Measurements from ENCODE around the gene ERH.

Gene ERH

DNA sequence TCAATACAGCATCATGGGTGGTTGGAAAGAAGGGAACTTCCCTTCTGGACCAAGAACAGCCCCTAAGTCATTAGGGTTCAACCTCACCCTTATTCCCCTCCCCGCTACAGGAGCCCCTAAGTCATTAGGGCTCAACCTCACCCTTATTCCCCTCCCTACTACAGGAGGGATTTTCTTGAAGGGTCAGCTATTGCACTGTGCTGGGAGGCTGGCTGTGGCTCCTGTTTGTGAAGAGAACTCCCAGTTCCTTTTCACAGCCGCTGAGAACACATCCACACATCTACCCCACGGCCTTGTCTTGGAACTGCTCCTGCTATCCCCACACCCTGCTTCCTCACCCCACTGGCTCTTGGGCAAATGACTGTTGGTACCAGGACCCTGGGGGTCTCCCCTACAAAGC is 44.9 kb downstream of the ERH start:
- Histone ChIP-seq H3K4me3 (ENCODE audit: low read length) (no peak overlapping the region), H3K36me3 (replicated peaks; ENCODE audit: insufficient read depth, low read length) (no peaks in the 10 kb centered on the region), H3K9me2 (replicated peaks; ENCODE audit: insufficient read depth, low read length) (no peaks in the 10 kb centered on the region), H4K20me1 (ENCODE audit: insufficient read depth, low read length) (no peaks in the 10 kb centered on the region), H3K4me2 (ENCODE audit: low read depth, low read length) (no peak overlapping the region), H3K9me3 (replicated peaks; ENCODE audit: insufficient read depth, low read length) (no peaks in the 10 kb centered on the region), H3K79me2 (ENCODE audit: low read length) (no peaks in the 10 kb centered on the region), H3K9ac (ENCODE audit: low read length) (no peak overlapping the region), H3K27me3 (replicated peaks; ENCODE audit: insufficient read depth, low read length) (no peaks in the 10 kb centered on the region), H3K4me1 (ENCODE audit: low read length) (peaks cover 18% of the 10 kb centered on the region), H3K27ac (ENCODE audit: low read length) (no peak overlapping the region), H3F3A (ENCODE audit: insufficient read depth, low read length) (peaks cover 9% of the 10 kb centered on the region; the same call in 1 of the 2 replicates), H2AFZ (ENCODE audit: low read length) (no peak overlapping the region)
- no peak for TF ChIP-seq EZH2 (optimal IDR thresholded peaks at IDR 0.05; ENCODE audit: low read depth, low read length)
- DNase-seq = no peak

DNA sequence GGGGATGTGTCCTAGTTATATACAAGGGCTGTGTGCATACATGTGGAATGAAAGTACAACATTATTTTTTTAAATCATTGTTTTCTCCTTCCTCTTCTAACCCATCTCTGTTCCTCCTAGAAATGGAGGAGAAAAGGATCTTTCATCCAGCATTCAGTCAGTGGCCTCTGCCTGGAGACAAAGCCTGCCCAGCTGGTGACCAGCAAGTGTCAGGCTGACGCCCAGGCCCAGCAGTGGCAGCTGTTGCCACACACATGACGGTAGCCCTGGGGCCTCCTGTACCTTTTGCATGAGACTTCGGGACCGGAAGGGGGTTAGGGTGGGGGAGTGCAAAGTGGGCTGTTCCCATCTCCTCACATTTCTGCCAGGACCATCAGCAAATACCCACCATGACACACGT is 46.2 kb downstream of the ERH start:
- Histone ChIP-seq H3K27ac (ENCODE audit: low read length) (no peak overlapping the region), H3K4me3 (ENCODE audit: low read length) (no peak overlapping the region), H3K9me3 (replicated peaks; ENCODE audit: insufficient read depth, low read length) (no peaks in the 10 kb centered on the region), H3K9ac (ENCODE audit: low read length) (no peak overlapping the region), H4K20me1 (ENCODE audit: insufficient read depth, low read length) (no peaks in the 10 kb centered on the region), H3K4me2 (ENCODE audit: low read depth, low read length) (no peak overlapping the region), H3F3A (ENCODE audit: insufficient read depth, low read length) (peaks cover 9% of the 10 kb centered on the region; the same call in 1 of the 2 replicates), H3K4me1 (ENCODE audit: low read length) (peaks cover 18% of the 10 kb centered on the region), H3K9me2 (replicated peaks; ENCODE audit: insufficient read depth, low read length) (no peaks in the 10 kb centered on the region), H3K36me3 (replicated peaks; ENCODE audit: insufficient read depth, low read length) (no peaks in the 10 kb centered on the region), H3K27me3 (replicated peaks; ENCODE audit: insufficient read depth, low read length) (no peaks in the 10 kb centered on the region), H3K79me2 (ENCODE audit: low read length) (no peaks in the 10 kb centered on the region), H2AFZ (ENCODE audit: low read length) (no peak overlapping the region)
- TF ChIP-seq EZH2 (optimal IDR thresholded peaks at IDR 0.05; ENCODE audit: low read depth, low read length) = no peak
- no peak for TF ChIP-seq EZH2phosphoT487 (IDR thresholded peaks at IDR 0.05; ENCODE audit: low read length)
- TF ChIP-seq, protein P1, sequence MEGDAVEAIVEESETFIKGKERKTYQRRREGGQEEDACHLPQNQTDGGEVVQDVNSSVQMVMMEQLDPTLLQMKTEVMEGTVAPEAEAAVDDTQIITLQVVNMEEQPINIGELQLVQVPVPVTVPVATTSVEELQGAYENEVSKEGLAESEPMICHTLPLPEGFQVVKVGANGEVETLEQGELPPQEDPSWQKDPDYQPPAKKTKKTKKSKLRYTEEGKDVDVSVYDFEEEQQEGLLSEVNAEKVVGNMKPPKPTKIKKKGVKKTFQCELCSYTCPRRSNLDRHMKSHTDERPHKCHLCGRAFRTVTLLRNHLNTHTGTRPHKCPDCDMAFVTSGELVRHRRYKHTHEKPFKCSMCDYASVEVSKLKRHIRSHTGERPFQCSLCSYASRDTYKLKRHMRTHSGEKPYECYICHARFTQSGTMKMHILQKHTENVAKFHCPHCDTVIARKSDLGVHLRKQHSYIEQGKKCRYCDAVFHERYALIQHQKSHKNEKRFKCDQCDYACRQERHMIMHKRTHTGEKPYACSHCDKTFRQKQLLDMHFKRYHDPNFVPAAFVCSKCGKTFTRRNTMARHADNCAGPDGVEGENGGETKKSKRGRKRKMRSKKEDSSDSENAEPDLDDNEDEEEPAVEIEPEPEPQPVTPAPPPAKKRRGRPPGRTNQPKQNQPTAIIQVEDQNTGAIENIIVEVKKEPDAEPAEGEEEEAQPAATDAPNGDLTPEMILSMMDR (IDR thresholded peaks at IDR 0.05; ENCODE audit: low read length) = no peak
- DNase-seq = no peak

DNA sequence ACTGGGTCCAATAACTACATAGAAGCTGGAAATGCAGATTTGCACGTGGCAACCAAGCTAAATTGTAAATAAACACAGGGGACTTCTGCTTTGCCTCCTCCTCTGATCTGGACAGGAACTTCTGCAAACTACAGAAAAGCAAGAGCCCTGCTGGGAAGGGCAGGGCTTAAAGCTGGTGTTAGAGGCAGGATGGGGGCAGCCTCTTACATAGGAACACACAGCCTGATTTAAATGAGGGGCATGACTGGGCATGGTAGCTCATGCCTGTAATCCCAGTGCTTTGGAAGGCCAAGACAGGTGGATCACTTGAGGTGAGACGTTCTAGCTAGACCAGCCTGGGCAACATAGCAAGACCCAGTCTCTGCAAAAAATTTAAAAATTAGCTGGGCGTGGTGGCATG is 46.7 kb downstream of the ERH start:
- no peak overlapping the region for H3K4me2 ChIP-seq (ENCODE audit: low read depth, low read length)
- peaks cover 18% of the 10 kb centered on the region for H3K4me1 ChIP-seq (ENCODE audit: low read length)
- DNase-seq = no peak

DNA sequence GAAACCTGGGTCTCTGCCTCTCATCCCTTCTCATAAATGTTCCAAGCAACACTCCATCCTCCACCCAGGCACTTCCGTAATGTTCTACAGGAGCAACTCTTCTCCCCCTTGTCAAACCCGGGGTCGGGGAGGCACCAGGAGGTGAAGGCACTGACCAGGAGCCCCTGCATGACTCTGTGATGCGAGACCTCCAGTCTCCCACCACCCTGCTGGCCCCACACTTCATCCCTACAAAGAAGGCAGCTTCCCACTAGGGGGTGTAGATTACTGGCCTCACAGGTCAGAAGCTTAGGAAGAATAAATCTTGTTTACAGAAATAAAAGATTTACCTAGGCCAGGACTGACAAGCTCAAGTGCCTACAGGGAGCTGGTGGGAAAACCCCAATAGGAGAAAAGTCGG is 47.2 kb downstream of the ERH start:
- H3K4me3 ChIP-seq (ENCODE audit: low read length) = no peak overlapping the region
- peaks cover 18% of the 10 kb centered on the region for H3K4me1 ChIP-seq (ENCODE audit: low read length)
- no peaks in the 10 kb centered on the region for H3K9me2 ChIP-seq (replicated peaks; ENCODE audit: insufficient read depth, low read length)
- no peak overlapping the region for H3K27ac ChIP-seq (ENCODE audit: low read length)
- no peak for TF ChIP-seq EZH2 (optimal IDR thresholded peaks at IDR 0.05; ENCODE audit: low read depth, low read length)
- peaks cover 9% of the 10 kb centered on the region; the same call in 1 of the 2 replicates for H3F3A ChIP-seq (ENCODE audit: insufficient read depth, low read length)
- no peaks in the 10 kb centered on the region for H4K20me1 ChIP-seq (ENCODE audit: insufficient read depth, low read length)
- H2AFZ ChIP-seq (ENCODE audit: low read length) = no peak overlapping the region
- H3K9ac ChIP-seq (ENCODE audit: low read length) = no peak overlapping the region
- H3K36me3 ChIP-seq (replicated peaks; ENCODE audit: insufficient read depth, low read length) = no peaks in the 10 kb centered on the region
- H3K79me2 ChIP-seq (ENCODE audit: low read length) = no peaks in the 10 kb centered on the region
- H3K4me2 ChIP-seq (ENCODE audit: low read depth, low read length) = no peak overlapping the region
- H3K27me3 ChIP-seq (replicated peaks; ENCODE audit: insufficient read depth, low read length) = no peaks in the 10 kb centered on the region
- no peak for DNase-seq
- no peaks in the 10 kb centered on the region for H3K9me3 ChIP-seq (replicated peaks; ENCODE audit: insufficient read depth, low read length)

More for the DNA sequence above, 46.7 kb downstream of the ERH start:
- no peak overlapping the region for H3K4me3 ChIP-seq (ENCODE audit: low read length)
- TF ChIP-seq EZH2 (optimal IDR thresholded peaks at IDR 0.05; ENCODE audit: low read depth, low read length) = no peak
- TF ChIP-seq, protein P1 (IDR thresholded peaks at IDR 0.05; ENCODE audit: low read length) = no peak
- TF ChIP-seq EZH2phosphoT487 (IDR thresholded peaks at IDR 0.05; ENCODE audit: low read length) = no peak
- peaks cover 9% of the 10 kb centered on the region; the same call in 1 of the 2 replicates for H3F3A ChIP-seq (ENCODE audit: insufficient read depth, low read length)
- no peaks in the 10 kb centered on the region for H3K36me3 ChIP-seq (replicated peaks; ENCODE audit: insufficient read depth, low read length)
- H3K9me3 ChIP-seq (replicated peaks; ENCODE audit: insufficient read depth, low read length) = no peaks in the 10 kb centered on the region
- H3K27me3 ChIP-seq (replicated peaks; ENCODE audit: insufficient read depth, low read length) = no peaks in the 10 kb centered on the region
- H3K9me2 ChIP-seq (replicated peaks; ENCODE audit: insufficient read depth, low read length) = no peaks in the 10 kb centered on the region
- H3K9ac ChIP-seq (ENCODE audit: low read length) = no peak overlapping the region
- no peaks in the 10 kb centered on the region for H3K79me2 ChIP-seq (ENCODE audit: low read length)
- no peaks in the 10 kb centered on the region for H4K20me1 ChIP-seq (ENCODE audit: insufficient read depth, low read length)
- no peak overlapping the region for H3K27ac ChIP-seq (ENCODE audit: low read length)
- H2AFZ ChIP-seq (ENCODE audit: low read length) = no peak overlapping the region

Data from MM.1S (cell line).